SK-N-SH (cell line): ENCODE measurements around the gene ZP1. TPM values are rescaled to one million over a fixed set of nuclear protein-coding genes. Genes with fewer than 3 reads are reported as not detected.

Experiments used
- CTCF ChIA-PET: fragments of 300-600, 350-600 bp; formaldehyde crosslinking; extraction: SDS; loops from one replicate; lab custom pipeline; 2021; lab: Yijun Ruan, JAX
- POLR2A ChIA-PET: fragments of 350-600 bp; sonication (Branson Sonifier 250); formaldehyde crosslinking; extraction: SDS; loops from one replicate; lab custom pipeline; 2020; ENCODE audit warnings: antibody characterized with exemption, inconsistent platforms; lab: Yijun Ruan, JAX
- DNase-seq: peaks from one replicate; pipeline ENCODE4 v3.0.0; 2012
- H2AFZ ChIP-seq: fragments of 200-600 bp; sonication (generic); 2 replicates; pipeline ENCODE4 v1.8.1; 2016; ENCODE audit warnings: antibody characterized with exemption, mild to moderate bottlenecking, low read depth
- H3F3A ChIP-seq: fragments of 200-600 bp; sonication (generic); replicated peaks from 2 replicates; pipeline ENCODE3; 2016; ENCODE audit warnings: antibody characterized with exemption, mild to moderate bottlenecking; ENCODE audit not compliant: insufficient read depth
- H3K27ac ChIP-seq, 2 experiments: fragments of 200-500 bp in 1 of 2; fragments of 200-600 bp in 1 of 2; sonication (Bioruptor generic) in 1 of 2; sonication (generic), shearing (Covaris generic) in 1 of 2; 2 replicates each; pipeline versions ENCODE4 v1.5.1 to v1.6.1; 2014 to 2016; ENCODE audit warnings: low read depth in 2 of 2, inconsistent platforms in 1 of 2, low read length in 1 of 2, mild to moderate bottlenecking in 1 of 2, mixed read lengths in 1 of 2
- H3K27me3 ChIP-seq: fragments of 200-600 bp; sonication (generic), shearing (Covaris generic); 2 replicates; pipeline ENCODE4 v1.6.1; 2016; ENCODE audit warnings: mixed run types; ENCODE audit not compliant: insufficient read depth
- H3K36me3 ChIP-seq, 2 experiments: fragments of 200-500 bp in 1 of 2; fragments of 200-600 bp in 1 of 2; sonication (Bioruptor generic) in 1 of 2; sonication (generic) in 1 of 2; replicated peaks in 1 of 2; 2 replicates each; pipeline versions ENCODE3 to v1.5.1; 2014 to 2016; ENCODE audit warnings: low read length in 1 of 2, mild to moderate bottlenecking in 1 of 2; ENCODE audit not compliant: insufficient read depth in 2 of 2, control insufficient read depth in 1 of 2
- H3K4me1 ChIP-seq, 2 experiments: fragments of 200-500 bp in 1 of 2; fragments of 200-600 bp in 1 of 2; sonication (Bioruptor generic) in 1 of 2; sonication (generic), shearing (Covaris generic) in 1 of 2; 2 replicates each; pipeline versions ENCODE4 v1.5.1 to v1.6.1; 2014 to 2016; ENCODE audit warnings: low read depth in 1 of 2, low read length in 1 of 2, mixed run types in 1 of 2; ENCODE audit not compliant: insufficient read depth in 2 of 2, control insufficient read depth in 1 of 2
- H3K4me2 ChIP-seq: fragments of 200-600 bp; sonication (generic), shearing (Covaris generic); 2 replicates; pipeline ENCODE4 v1.6.1; 2017; ENCODE audit warnings: mixed run types
- H3K4me3 ChIP-seq, 2 experiments: fragments of 200-500 bp in 1 of 2; fragments of 200-600 bp in 1 of 2; sonication (Bioruptor generic) in 1 of 2; sonication (generic), shearing (Covaris generic) in 1 of 2; 2 replicates each; pipeline versions ENCODE4 v1.5.1 to v1.8.1; 2014 to 2016; ENCODE audit warnings: low read depth in 2 of 2, inconsistent platforms in 1 of 2, low read length in 1 of 2, mild to moderate bottlenecking in 1 of 2, mixed read lengths in 1 of 2, moderate library complexity in 1 of 2
- H3K79me2 ChIP-seq: fragments of 200-600 bp; sonication (generic); 2 replicates; pipeline ENCODE4 v1.8.1; 2017; ENCODE audit warnings: mild to moderate bottlenecking; ENCODE audit not compliant: insufficient read depth
- H3K9ac ChIP-seq: fragments of 200-600 bp; sonication (generic); 2 replicates; pipeline ENCODE4 v1.6.1; 2017; ENCODE audit warnings: mixed run types
- H3K9me2 ChIP-seq: fragments of 200-600 bp; sonication (generic); 2 replicates; pipeline ENCODE4 v1.6.1; 2017; ENCODE audit warnings: mixed run types
- H3K9me3 ChIP-seq: fragments of 200-600 bp; sonication (generic); 2 replicates; pipeline ENCODE4 v1.6.1; 2017; ENCODE audit warnings: mixed run types, mild to moderate bottlenecking, moderate library complexity
- H4K20me1 ChIP-seq: fragments of 200-600 bp; sonication (generic); 2 replicates; pipeline ENCODE4 v1.6.1; 2017; ENCODE audit warnings: mild to moderate bottlenecking, mixed run types; ENCODE audit not compliant: insufficient read depth
- CHD2 ChIP-seq: fragments of 150-350 bp; IDR thresholded peaks from 2 replicates; pipeline ENCODE4 v1.6.1; 2018; ENCODE audit warnings: low read length; ENCODE audit not compliant: partially characterized antibody
- ELF1 ChIP-seq: IDR thresholded peaks from 2 replicates; pipeline ENCODE4 v1.4.0; 2012
- EP300 ChIP-seq, 2 experiments: IDR thresholded peaks; 2 replicates each; pipeline versions ENCODE4 v1.4.0 to v1.6.1; 2012; ENCODE audit warnings: borderline replicate concordance in 1 of 2, low read depth in 1 of 2, low read length in 1 of 2
- FOXJ3 ChIP-seq: sonication (generic); formaldehyde crosslinking; IDR thresholded peaks from 2 replicates; pipeline ENCODE4 v1.5.1; 2020; ENCODE audit warnings: mild to moderate bottlenecking, missing genetic modification reagents
- FOXM1 ChIP-seq: IDR thresholded peaks from 2 replicates; pipeline ENCODE4 v1.4.0; 2012; ENCODE audit warnings: low read depth, mild to moderate bottlenecking
- GATA2 ChIP-seq: sonication (generic); formaldehyde crosslinking; IDR thresholded peaks from 2 replicates; pipeline ENCODE4 v1.5.0; 2020; ENCODE audit warnings: mild to moderate bottlenecking, missing genetic modification reagents
- NRF1 ChIP-seq: IDR thresholded peaks from 2 replicates; pipeline ENCODE4 v1.6.1; 2012; ENCODE audit warnings: low read depth, mild to moderate bottlenecking, low read length
- RAD21 ChIP-seq: IDR thresholded peaks from 2 replicates; pipeline ENCODE4 v1.6.1; 2012; ENCODE audit warnings: mild to moderate bottlenecking, low read length
- SMC3 ChIP-seq: IDR thresholded peaks from 2 replicates; pipeline ENCODE4 v1.6.1; 2012; ENCODE audit warnings: low read depth, low read length, improper control_type of control experiment
- TEAD4 ChIP-seq: IDR thresholded peaks from 2 replicates; pipeline ENCODE4 v1.4.0; 2012; ENCODE audit warnings: mild to moderate bottlenecking, borderline replicate concordance; ENCODE audit not compliant: insufficient read depth
- WGBS: methylation state at CpG from one replicate; pipeline ENCODE4 v1.1.6; 2017; ENCODE audit warnings: low lambda C conversion rate; 5-methylcytosine and 5-hydroxymethylcytosine counted together
- polyA plus RNA-seq, 3 experiments: library from polyadenylated mRNA; depleted of rRNA; stranded (reverse); fragments of >200 nt; gene quantifications; 2 replicates each; pipeline ENCODE4 v1.2.3, GENCODE V29; 2012
- TF ChIP-seq, protein P1 (sequence below): fragments of 200-600 bp; sonication (generic); IDR thresholded peaks from 2 replicates; pipeline ENCODE4 v1.6.1; 2017; ENCODE audit warnings: antibody characterized with exemption, mild to moderate bottlenecking, moderate library complexity
- TF ChIP-seq, protein P2 (sequence below): IDR thresholded peaks from 2 replicates; pipeline ENCODE4 v1.4.0; 2012; ENCODE audit warnings: low read depth, borderline replicate concordance
- TF ChIP-seq, protein P3 (sequence below): IDR thresholded peaks from 2 replicates; pipeline ENCODE4 v1.4.0; 2012; ENCODE audit warnings: low read depth, borderline replicate concordance
- TF ChIP-seq, protein P4 (sequence below): fragments of 150-350 bp; IDR thresholded peaks from 2 replicates; pipeline ENCODE4 v1.6.1; 2017; ENCODE audit warnings: antibody characterized with exemption, low read length, low read depth, borderline replicate concordance
- TF ChIP-seq, protein P5 (sequence below): fragments of 150-350 bp; IDR thresholded peaks from 2 replicates; pipeline ENCODE4 v1.6.1; 2016; ENCODE audit warnings: mild to moderate bottlenecking, low read depth, low read length

ZP1 gene
- polyA plus RNA-seq, 1 of the 3 experiments (the other 2 are of a cell fraction): not detected

DNA sequence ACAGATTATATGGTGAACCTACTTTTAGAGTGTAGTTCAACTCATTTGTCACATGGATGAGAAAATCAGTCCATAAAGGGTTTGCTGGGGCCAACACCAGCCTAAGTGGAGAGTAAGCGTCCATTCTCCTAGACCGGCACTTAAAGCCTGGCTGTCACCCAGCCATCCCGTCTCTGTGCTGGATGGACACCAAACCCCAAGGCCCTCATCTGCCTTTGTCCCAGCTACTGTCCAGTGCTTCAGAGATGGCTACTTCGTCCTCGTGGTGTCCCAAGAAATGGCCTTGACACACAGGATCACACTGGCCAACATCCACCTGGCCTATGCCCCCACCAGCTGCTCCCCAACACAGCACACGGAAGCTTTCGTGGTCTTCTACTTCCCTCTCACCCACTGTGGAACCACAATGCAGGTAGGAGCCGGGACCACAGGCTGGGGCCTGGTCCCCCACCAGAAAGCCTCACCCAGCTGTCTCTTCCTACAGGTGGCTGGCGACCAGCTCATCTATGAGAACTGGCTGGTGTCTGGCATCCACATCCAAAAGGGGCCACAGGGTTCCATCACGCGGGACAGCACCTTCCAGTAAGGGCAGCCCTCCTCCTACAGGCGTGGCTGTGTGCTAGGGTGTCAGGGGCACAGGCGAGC, 3.5 kb downstream of the ZP1 start:
- POLR2A ChIA-PET: no interaction called here
- no peak for DNase-seq
- Histone ChIP-seq H3K27me3 (no peaks in the 10 kb centered on the region), H3K9me2 (no peaks in the 10 kb centered on the region), H2AFZ (no peak overlapping the region), H4K20me1 (no peaks in the 10 kb centered on the region), H3K4me2 (no peak overlapping the region), H3K4me1 (peaks cover 0 to 8% of the 10 kb centered on the region in 2 experiments; a peak in 1 of 4 replicates), H3K4me3 (no peak overlapping the region), H3F3A (no peaks in the 10 kb centered on the region), H3K9me3 (no peaks in the 10 kb centered on the region), H3K36me3 (no peaks in the 10 kb centered on the region), H3K9ac (no peak overlapping the region), H3K79me2 (no peaks in the 10 kb centered on the region), H3K27ac (no peak overlapping the region)
- no peak for TF ChIP-seq RAD21
- TF ChIP-seq, protein P1, sequence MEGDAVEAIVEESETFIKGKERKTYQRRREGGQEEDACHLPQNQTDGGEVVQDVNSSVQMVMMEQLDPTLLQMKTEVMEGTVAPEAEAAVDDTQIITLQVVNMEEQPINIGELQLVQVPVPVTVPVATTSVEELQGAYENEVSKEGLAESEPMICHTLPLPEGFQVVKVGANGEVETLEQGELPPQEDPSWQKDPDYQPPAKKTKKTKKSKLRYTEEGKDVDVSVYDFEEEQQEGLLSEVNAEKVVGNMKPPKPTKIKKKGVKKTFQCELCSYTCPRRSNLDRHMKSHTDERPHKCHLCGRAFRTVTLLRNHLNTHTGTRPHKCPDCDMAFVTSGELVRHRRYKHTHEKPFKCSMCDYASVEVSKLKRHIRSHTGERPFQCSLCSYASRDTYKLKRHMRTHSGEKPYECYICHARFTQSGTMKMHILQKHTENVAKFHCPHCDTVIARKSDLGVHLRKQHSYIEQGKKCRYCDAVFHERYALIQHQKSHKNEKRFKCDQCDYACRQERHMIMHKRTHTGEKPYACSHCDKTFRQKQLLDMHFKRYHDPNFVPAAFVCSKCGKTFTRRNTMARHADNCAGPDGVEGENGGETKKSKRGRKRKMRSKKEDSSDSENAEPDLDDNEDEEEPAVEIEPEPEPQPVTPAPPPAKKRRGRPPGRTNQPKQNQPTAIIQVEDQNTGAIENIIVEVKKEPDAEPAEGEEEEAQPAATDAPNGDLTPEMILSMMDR: no peak
- TF ChIP-seq NRF1: no peak
- TF ChIP-seq CHD2: no peak
- TF ChIP-seq, protein P2, sequence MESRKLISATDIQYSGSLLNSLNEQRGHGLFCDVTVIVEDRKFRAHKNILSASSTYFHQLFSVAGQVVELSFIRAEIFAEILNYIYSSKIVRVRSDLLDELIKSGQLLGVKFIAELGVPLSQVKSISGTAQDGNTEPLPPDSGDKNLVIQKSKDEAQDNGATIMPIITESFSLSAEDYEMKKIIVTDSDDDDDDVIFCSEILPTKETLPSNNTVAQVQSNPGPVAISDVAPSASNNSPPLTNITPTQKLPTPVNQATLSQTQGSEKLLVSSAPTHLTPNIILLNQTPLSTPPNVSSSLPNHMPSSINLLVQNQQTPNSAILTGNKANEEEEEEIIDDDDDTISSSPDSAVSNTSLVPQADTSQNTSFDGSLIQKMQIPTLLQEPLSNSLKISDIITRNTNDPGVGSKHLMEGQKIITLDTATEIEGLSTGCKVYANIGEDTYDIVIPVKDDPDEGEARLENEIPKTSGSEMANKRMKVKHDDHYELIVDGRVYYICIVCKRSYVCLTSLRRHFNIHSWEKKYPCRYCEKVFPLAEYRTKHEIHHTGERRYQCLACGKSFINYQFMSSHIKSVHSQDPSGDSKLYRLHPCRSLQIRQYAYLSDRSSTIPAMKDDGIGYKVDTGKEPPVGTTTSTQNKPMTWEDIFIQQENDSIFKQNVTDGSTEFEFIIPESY: no peak
- TF ChIP-seq FOXJ3 (CRISPR knock-in tag): no peak
- TF ChIP-seq EP300 (IDR thresholded peaks at IDR 0.05; ENCODE audit: borderline replicate concordance in 1 of 2, low read depth in 1 of 2, low read length in 1 of 2): no peak
- no peak for TF ChIP-seq TEAD4
- TF ChIP-seq GATA2: no peak
- no peak for TF ChIP-seq ELF1
- TF ChIP-seq FOXM1: no peak
- no peak for TF ChIP-seq SMC3
- TF ChIP-seq, protein P3, sequence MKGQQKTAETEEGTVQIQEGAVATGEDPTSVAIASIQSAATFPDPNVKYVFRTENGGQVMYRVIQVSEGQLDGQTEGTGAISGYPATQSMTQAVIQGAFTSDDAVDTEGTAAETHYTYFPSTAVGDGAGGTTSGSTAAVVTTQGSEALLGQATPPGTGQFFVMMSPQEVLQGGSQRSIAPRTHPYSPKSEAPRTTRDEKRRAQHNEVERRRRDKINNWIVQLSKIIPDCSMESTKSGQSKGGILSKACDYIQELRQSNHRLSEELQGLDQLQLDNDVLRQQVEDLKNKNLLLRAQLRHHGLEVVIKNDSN: no peak
- TF ChIP-seq, protein P4, sequence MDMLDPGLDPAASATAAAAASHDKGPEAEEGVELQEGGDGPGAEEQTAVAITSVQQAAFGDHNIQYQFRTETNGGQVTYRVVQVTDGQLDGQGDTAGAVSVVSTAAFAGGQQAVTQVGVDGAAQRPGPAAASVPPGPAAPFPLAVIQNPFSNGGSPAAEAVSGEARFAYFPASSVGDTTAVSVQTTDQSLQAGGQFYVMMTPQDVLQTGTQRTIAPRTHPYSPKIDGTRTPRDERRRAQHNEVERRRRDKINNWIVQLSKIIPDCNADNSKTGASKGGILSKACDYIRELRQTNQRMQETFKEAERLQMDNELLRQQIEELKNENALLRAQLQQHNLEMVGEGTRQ: no peak
- TF ChIP-seq, protein P5, sequence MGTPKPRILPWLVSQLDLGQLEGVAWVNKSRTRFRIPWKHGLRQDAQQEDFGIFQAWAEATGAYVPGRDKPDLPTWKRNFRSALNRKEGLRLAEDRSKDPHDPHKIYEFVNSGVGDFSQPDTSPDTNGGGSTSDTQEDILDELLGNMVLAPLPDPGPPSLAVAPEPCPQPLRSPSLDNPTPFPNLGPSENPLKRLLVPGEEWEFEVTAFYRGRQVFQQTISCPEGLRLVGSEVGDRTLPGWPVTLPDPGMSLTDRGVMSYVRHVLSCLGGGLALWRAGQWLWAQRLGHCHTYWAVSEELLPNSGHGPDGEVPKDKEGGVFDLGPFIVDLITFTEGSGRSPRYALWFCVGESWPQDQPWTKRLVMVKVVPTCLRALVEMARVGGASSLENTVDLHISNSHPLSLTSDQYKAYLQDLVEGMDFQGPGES: no peak
- CTCF ChIA-PET: interaction anchor here (1.3 to 7.7 kb wide), 4 partner anchors 15 to 40 kb away, joined by 5 to 56 read pairs (median 10); no protein-coding TSS in a partner anchor
- WGBS: 81% methylated on average over 9 of the region's 13 CpGs
